KMS-11 (cell line): Measurements from ENCODE around the gene FBXL7.

ENCODE experiments used
- H2AFZ ChIP-seq: fragments of 200-600 bp; sonication (generic); 2 replicates; pipeline ENCODE4 v1.6.1; 2016; ENCODE audit warnings: antibody characterized with exemption, mixed run types, low read depth
- H3K27ac ChIP-seq: fragments of 200-600 bp; sonication (generic); 2 replicates; pipeline ENCODE4 v1.6.1; 2016; ENCODE audit warnings: mild to moderate bottlenecking, mixed run types
- H3K27me3 ChIP-seq: fragments of 200-600 bp; sonication (generic); 2 replicates; pipeline ENCODE4 v1.6.1; 2017; ENCODE audit warnings: mild to moderate bottlenecking, low read depth, mixed run types, moderate library complexity; ENCODE audit not compliant: insufficient read depth
- H3K36me3 ChIP-seq: fragments of 200-600 bp; sonication (generic); 2 replicates; pipeline ENCODE4 v1.6.1; 2017; ENCODE audit warnings: mild to moderate bottlenecking, mixed run types; ENCODE audit not compliant: insufficient read depth
- H3K4me1 ChIP-seq: fragments of 200-600 bp; sonication (generic); 2 replicates; pipeline ENCODE4 v1.6.1; 2016; ENCODE audit warnings: mild to moderate bottlenecking, low read depth, mixed run types; ENCODE audit not compliant: poor library complexity, severe bottlenecking
- H3K4me2 ChIP-seq: fragments of 200-600 bp; sonication (generic); 2 replicates; pipeline ENCODE4 v1.7.0; 2016; ENCODE audit warnings: mild to moderate bottlenecking, mixed run types
- H3K4me3 ChIP-seq: fragments of 200-600 bp; sonication (generic); IDR thresholded peaks from 2 replicates; pipeline ENCODE4 v1.6.1; 2017; ENCODE audit warnings: low read depth, low read length, mixed read lengths; ENCODE audit not compliant: insufficient read depth
- H3K79me2 ChIP-seq: fragments of 200-600 bp; sonication (generic); 2 replicates; pipeline ENCODE4 v1.6.1; 2016; ENCODE audit warnings: low read depth, mixed run types; ENCODE audit not compliant: insufficient read depth
- H3K9ac ChIP-seq: fragments of 200-600 bp; sonication (generic); 2 replicates; pipeline ENCODE4 v1.6.1; 2016; ENCODE audit warnings: mild to moderate bottlenecking, mixed run types
- H4K20me1 ChIP-seq: fragments of 200-600 bp; sonication (generic); 2 replicates; pipeline ENCODE4 v1.6.1; 2016; ENCODE audit warnings: mild to moderate bottlenecking, mixed run types; ENCODE audit not compliant: insufficient read depth
- TF ChIP-seq, protein P1 (sequence below): fragments of 200-600 bp; sonication (generic); conservative IDR thresholded peaks from 2 replicates; pipeline ENCODE4 v1.6.1; 2017; ENCODE audit warnings: low read depth, mild to moderate bottlenecking, antibody characterized with exemption, low read length, moderate library complexity, mixed read lengths

The FBXL7 gene

DNA sequence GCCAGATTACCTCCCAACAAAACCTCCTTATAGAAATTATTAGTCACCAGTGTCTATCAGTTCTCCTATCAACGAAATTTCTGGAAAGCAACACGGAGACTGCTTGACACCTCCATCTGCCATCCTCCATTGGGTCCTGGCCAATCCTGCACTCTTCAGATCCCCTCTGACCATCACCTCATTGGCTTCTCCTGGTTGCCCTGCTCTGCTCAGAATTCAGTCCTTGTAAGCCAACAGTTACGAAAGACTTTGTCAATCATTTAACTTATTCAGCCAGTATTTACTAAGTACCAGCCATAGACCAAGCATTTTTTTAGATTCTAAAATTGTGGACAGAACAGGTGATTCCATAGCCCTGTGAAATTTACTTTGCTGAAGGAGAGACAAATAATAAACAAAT is 451.1 kb downstream of the FBXL7 start:
- no peak overlapping the region for H3K4me3 ChIP-seq
- no peaks in the 10 kb centered on the region for H3K36me3 ChIP-seq
- H3K27me3 ChIP-seq: no peaks in the 10 kb centered on the region
- no peak overlapping the region for H3K9ac ChIP-seq
- no peaks in the 10 kb centered on the region for H4K20me1 ChIP-seq
- no peak overlapping the region for H3K27ac ChIP-seq
- no peak overlapping the region for H2AFZ ChIP-seq
- no peaks in the 10 kb centered on the region for H3K4me1 ChIP-seq
- H3K79me2 ChIP-seq: no peaks in the 10 kb centered on the region
- H3K4me2 ChIP-seq: no peak overlapping the region
- TF ChIP-seq, protein P1, sequence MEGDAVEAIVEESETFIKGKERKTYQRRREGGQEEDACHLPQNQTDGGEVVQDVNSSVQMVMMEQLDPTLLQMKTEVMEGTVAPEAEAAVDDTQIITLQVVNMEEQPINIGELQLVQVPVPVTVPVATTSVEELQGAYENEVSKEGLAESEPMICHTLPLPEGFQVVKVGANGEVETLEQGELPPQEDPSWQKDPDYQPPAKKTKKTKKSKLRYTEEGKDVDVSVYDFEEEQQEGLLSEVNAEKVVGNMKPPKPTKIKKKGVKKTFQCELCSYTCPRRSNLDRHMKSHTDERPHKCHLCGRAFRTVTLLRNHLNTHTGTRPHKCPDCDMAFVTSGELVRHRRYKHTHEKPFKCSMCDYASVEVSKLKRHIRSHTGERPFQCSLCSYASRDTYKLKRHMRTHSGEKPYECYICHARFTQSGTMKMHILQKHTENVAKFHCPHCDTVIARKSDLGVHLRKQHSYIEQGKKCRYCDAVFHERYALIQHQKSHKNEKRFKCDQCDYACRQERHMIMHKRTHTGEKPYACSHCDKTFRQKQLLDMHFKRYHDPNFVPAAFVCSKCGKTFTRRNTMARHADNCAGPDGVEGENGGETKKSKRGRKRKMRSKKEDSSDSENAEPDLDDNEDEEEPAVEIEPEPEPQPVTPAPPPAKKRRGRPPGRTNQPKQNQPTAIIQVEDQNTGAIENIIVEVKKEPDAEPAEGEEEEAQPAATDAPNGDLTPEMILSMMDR: no peak

DNA sequence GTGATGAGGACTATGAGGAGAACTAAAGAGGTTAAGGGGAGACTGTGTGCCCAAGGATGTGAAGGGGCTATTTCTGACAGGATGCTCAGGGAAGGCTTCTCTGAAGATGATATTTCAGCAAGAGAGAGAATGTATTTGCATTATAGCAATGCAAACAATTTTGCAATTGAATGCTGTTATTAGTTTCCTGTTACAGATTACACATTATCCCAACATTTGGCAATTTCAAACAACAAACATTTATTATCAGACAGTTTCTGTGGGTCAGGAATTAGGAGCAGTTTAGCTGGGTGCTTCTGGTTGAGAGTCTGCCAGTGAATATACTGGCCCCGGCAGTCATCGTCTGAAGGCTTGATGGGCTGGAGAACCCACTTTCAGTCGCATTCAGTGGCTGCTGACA is 451.6 kb downstream of the FBXL7 start:
- H3K9ac ChIP-seq: no peak overlapping the region
- no peaks in the 10 kb centered on the region for H4K20me1 ChIP-seq
- TF ChIP-seq, protein P1: no peak

DNA sequence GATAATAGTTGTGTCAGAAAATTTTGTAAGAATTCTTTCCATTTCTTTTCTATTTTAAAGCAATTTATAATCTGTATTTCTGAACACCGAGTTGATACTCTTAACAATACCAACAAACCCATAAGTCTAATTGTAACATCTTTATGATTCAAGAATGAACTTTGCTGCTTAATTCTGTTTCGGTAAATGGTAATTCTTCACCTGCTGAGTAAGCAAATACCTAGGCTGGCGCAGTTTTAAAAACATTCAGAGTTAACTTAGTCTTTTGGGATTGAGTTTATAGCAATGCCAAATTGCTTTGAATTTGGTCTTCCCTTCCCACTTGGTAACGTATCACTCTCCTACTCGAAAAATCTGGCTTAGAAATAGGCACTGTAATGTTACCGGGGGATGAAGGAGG is 456.6 kb downstream of the FBXL7 start:
- no peak overlapping the region for H3K4me3 ChIP-seq
- no peak overlapping the region for H2AFZ ChIP-seq
- no peaks in the 10 kb centered on the region for H3K36me3 ChIP-seq
- no peak overlapping the region for H3K27ac ChIP-seq
- H3K4me2 ChIP-seq: no peak overlapping the region
- H3K9ac ChIP-seq: no peak overlapping the region
- TF ChIP-seq, protein P1: no peak
- no peaks in the 10 kb centered on the region for H4K20me1 ChIP-seq
- no peaks in the 10 kb centered on the region for H3K4me1 ChIP-seq
- no peaks in the 10 kb centered on the region for H3K79me2 ChIP-seq
- H3K27me3 ChIP-seq: no peaks in the 10 kb centered on the region

More for the DNA sequence above, 451.6 kb downstream of the FBXL7 start:
- Histone ChIP-seq H3K4me1 (no peaks in the 10 kb centered on the region), H3K4me3 (no peak overlapping the region), H2AFZ (no peak overlapping the region), H3K27ac (no peak overlapping the region), H3K27me3 (no peaks in the 10 kb centered on the region), H3K36me3 (no peaks in the 10 kb centered on the region), H3K4me2 (no peak overlapping the region), H3K79me2 (no peaks in the 10 kb centered on the region)

DNA sequence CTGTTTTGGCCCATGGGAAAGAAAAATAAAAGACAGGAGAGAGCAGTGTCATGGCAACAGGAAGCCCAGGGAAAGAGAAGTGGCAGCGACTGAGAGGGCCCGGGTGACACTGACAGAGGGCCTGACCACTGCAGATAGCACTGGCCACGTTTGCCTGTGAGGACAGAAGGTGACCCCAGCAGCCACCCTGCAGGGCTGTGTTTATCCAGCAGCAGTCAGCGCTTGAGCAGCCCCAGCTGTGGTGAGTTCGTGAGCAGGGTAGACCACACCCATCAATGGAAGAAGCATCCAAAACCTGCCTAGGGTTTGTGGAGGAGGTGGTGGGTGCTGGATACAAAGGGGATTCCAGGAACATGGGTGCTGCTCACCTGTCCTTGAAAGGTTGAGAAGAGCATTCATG is 457.1 kb downstream of the FBXL7 start:
- TF ChIP-seq, protein P1: no peak
- Histone ChIP-seq H3K4me1 (no peaks in the 10 kb centered on the region), H3K27ac (no peak overlapping the region), H2AFZ (no peak overlapping the region), H3K27me3 (no peaks in the 10 kb centered on the region), H3K36me3 (no peaks in the 10 kb centered on the region), H3K4me3 (no peak overlapping the region), H3K79me2 (no peaks in the 10 kb centered on the region), H4K20me1 (no peaks in the 10 kb centered on the region), H3K9ac (no peak overlapping the region), H3K4me2 (no peak overlapping the region)
